Globus pallidus (tissue), 1 donor: Measurements from ENCODE around the gene MYBPH.

ENCODE experiments used
- DNase-seq: peaks from one replicate; pipeline ENCODE4 v3.0.0-alpha.2; 2015; ENCODE audit warnings: low spot score

MYBPH gene, protein sequence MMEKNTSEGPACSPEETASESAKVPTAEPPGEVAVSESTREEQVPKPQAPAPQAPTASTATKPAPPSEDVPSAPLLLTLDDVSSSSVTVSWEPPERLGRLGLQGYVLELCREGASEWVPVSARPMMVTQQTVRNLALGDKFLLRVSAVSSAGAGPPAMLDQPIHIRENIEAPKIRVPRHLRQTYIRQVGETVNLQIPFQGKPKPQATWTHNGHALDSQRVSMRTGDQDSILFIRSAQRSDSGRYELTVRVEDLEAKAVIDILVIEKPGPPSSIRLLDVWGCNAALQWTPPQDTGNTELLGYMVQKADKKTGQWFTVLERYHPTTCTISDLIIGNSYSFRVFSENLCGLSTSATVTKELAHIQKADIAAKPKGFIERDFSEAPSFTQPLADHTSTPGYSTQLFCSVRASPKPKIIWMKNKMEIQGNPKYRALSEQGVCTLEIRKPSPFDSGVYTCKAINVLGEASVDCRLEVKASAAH

DNA sequence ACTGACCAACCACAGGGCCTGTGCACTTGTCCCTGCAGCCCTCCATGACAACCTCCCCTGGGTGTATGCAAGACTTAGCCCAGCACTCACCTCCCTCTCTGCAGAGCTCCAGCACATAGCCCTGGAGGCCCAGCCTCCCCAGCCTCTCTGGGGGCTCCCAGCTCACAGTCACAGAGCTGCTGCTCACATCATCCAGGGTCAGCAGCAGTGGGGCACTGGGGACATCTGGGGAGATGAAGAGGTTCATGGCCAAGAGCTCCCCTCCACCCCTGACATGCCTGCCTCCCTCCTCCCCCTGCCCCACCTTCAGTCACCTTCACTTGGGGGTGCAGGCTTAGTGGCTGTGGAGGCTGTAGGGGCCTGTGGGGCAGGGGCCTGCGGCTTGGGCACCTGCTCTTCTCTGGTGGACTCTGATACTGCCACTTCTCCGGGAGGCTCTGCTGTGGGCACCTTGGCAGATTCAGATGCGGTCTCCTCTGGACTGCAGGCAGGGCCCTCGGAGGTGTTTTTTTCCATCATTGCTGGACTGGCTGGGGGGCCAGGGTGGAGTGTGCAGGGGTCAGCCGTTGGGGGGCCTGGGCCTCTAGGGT, at the start of gene MYBPH:
Gene MYBPH, minus strand, starts transcription at position 590 of the 590 bp plus-strand sequence. Its CDS starts 71 bp downstream, at position 519.
- DNase-seq: no peak

DNA sequence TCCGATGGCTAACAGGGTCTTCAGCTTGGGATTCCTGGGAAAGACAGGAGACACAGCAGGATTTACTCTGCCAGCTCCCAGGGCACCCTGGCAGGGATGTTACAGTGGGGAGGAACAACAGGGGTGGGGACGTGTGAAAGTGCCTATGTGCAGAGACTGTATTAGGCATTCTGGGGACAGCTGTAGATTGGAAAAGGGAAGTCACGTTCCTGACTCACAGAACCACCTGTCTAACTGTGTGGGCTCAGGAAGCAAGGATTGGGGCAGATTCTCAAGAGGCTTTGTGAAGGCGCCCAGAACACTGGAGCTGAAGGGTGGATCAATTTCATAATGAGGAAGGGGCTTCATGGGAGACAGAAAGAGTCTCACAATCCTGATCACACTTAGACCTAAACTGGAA, 49.4 kb upstream of the MYBPH start:
- no peak for DNase-seq

DNA sequence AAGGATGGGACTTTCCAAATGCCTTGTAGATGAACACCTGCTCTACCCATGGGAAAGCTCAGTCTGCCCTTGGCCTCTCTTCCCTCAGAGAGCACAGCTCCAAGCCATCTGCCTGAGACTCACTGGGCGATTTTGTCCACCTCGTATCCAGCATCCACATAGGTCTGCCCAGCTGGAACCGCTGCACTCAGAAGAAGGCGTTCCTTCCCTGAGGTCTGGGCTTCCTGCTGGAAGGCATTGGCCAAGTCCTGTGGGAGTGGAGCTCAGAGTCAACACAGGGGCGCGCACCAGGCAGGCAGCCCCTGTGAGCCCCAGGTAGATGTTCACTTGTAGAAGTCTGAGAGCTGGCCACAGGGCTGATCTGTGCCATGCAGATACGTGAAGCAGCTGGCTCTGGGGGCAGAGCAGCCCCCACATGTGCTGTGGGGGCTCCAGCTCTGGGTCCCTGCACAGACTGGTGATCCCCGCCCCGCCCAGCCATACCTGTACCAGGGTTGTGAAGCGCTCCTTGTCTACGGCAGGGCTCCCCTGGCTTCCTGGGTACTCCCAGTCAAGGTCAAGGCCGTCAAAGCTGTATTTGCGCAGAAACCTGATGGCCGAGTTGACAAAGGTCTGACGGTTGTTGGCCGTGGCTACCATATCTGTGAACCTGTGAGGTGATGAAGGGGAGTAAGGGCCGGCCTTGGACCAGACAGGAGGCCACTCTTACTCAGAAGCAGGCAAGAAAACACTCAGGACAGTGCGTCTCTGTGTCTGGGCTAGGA, 47.6 kb upstream of the MYBPH start:
- no peak for DNase-seq

DNA sequence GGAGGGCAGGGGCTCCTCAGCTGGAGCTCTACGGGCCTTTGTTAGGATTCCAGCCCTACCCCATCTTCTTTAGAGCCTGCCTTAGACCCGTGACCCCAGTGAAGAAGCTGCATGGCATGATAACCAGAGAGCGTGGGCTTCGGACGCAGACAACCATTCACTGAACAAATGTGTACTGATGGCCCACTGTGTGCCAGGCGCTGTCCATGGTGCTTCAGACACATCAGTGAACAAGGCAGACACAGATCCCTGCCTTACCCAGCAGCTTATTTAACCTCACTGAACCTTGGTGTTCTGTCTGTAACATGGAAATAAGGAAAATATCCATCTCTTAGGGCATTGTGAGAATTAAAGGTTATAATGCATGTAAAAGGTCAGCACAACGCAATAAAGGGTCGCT, 44.3 kb upstream of the MYBPH start:
- no peak for DNase-seq

DNA sequence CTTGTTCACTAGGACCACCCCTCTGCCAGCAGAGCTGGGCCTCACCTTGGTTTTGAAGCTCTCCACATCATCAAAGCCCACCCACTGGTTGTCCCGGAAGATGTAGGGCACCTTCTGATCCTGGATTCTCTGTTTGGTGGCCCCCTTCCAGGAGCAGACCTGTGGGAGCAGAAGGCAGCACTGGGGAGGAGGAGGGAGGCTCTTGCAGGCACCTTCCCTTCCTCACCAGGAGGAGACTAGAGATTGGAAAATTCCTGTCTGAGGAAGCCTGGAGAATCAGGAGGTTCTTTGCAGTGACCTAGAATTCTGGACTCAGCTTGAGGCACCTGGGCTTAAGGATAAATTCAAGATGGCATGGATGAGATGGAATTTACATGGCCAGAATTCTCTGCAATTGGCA, 43.5 kb upstream of the MYBPH start:
- no peak for DNase-seq

DNA sequence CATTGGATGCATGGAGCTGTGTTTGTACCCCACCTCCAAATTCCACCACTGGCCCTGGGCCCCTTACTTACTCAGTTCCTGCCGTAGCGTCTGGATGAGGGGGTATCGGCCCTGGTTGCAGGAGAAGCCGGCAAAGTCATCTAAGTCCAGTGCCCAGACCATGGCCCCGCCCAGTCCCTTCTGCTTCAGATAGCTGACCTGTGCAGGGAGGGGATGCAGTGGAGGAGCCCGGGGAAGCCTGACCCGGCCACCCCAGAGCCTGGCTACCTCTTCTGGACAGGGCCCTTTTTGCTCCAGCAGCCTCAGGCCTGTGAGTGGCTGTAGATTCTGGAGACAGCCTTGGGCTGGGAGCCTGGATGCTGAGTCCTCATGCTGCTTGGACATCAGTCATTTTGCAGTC, 42.0 kb upstream of the MYBPH start:
- no peak for DNase-seq

DNA sequence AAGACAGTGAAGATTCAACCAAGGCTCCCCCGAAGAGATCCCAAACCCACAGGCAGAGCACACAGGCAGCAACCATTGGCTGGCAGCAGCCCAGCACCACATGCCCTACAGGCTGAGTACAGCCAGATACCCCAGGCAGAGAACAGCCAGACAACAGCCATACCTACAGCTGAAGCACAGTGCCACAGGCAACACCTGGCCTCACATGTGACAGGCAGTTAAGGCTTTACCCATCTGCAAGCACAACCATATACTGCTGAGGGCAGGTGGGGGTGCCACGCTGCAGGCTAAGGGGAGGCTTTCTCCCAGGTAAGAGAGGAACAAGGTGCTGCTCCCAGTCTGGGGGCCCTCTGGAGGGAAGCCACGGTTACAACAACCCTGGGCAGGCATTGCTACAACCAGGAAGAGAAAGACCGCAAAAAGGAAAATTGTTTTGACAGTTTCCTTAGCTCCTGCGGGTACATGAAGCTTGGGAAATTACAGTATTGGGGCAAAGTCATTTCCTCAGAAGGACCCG, 41.6 kb upstream of the MYBPH start:
- DNase-seq: no peak

DNA sequence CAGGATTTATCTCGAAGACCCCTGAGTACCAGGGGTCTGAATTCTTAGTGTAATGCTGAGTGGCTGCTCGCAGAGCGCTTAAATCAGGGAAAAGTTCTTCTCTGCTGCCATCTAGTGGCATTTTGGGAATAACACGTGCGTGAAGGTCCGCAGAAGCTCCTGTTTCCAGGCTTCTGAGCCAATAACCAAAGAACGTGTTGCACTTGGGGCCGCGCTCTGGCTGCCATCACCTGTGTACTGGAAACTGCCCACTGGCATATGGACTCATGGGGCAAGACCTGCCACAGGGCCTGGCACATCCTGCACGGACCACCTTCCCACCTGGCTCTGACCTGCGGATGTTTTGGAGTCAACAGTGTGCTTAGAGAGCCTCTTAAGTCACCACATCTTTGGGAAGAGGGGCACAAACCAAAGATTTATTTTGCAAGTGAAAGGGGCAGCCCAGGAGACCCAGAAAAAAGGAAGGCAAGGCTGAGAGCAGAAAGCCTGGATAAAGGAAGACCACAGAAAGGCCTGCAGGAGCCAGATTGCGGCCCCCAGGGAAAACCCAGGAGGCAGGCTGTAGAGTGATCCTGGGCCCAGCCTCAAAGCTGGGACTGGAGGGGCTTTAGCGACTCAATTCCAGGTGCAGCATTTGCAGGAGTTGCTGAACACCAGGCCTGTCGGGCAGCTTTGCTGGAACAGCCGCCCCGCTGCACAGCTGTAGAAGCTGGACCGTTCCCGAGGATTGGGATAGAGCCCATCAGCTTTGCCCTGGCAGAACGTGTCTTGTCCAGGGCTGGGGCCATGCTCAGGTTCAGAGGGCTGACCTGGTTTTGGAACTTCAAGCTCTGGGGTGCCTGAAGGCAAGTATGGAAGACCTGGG, 40.9 kb upstream of the MYBPH start:
- peak; percentile 65 for DNase-seq

DNA sequence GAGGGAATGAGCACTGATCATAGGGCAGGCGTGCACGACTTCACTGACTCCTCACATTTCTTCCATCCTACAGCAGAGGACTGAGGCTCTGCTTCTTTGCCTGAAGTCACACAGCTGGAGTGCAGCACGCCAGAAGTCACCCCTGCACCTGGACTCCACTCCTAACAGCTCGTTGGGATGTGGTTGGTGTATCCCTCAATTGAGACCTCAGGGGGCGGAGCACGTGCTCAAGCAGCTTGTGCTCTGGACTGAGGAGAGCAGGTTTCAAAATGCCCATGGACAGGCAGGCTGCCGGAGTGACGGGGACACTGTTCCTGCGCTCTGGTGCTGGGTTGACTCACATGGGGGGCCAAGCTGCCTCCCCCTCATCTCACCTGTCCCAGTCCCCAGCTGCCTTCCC, 39.9 kb upstream of the MYBPH start:
- DNase-seq: no peak

DNA sequence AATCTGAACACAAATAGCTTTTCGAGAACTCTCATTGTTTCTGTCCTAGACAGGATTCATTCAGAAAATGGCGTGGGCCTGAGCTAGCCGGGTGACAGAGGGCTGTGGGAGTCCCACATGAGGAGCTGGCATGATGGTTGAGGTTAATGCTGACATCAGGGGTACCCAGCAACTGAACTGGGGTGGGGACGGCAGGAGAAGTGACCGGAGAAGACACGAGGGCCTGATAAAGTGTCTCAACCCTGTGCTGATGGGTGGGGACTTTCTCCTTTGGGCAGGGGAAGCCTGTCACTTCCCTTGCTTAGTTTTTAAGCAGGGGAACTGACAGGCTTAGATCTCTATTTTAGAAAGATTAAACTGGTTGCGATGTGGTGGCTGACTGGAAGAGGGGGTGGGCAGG, 39.2 kb upstream of the MYBPH start:
- DNase-seq: no peak

DNA sequence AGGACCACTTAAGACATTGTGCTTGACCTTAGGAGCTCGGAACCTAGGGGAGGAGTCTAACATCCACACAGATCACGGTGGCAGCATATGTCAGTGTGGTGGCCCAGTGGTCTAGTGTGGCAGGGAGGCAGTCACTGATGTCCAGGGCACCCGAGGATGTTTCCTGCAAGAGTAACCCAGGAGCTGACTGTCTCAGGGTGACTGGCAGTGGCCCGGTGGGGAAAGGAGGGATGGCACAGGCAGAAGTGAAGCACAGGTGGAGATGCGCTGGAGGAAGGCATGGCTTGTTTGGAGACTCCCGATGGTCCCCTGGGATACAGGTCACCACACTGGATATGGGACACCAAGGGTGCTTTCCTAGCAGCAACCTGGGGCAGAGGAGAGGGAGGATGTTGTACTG, 37.5 kb upstream of the MYBPH start:
- DNase-seq: no peak

DNA sequence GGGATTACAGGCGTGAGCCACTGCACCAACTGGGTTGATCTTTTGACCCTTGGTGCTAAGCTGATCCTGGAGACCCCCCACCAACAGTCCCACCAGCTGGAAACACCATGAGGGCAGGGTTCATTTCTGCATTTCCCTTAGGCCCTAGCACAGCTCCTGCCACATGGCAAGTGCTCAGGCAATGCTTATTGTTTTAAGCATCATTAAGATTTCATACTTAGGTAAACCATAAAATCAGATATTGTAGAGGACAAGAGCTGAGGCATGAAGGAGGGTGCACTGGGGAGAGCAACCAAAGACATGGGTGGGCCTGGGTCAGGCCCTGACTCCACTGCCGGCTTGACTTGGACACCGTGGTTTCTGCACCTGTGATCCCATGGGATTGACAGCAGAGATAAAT, 36.2 kb upstream of the MYBPH start:
- no peak for DNase-seq

DNA sequence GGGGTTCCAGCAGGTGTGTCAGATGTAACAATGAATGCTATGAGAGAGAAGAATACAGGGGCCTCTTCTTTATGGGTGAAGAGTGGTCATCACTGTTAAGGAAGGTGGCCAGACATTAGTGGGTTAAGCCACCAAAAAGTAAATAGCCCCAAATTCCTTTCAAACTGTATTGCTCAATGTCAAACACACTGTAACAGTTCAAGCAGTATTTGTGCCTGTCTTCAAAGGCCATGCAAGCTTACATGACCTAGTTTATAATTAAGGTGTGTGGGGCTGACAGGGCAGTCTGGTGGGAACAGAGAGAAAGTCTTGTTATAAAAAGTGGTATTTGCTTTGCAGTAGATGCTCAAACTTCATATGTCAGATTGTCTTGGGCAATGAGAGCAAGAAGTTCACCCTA, 35.4 kb upstream of the MYBPH start:
- no peak for DNase-seq

DNA sequence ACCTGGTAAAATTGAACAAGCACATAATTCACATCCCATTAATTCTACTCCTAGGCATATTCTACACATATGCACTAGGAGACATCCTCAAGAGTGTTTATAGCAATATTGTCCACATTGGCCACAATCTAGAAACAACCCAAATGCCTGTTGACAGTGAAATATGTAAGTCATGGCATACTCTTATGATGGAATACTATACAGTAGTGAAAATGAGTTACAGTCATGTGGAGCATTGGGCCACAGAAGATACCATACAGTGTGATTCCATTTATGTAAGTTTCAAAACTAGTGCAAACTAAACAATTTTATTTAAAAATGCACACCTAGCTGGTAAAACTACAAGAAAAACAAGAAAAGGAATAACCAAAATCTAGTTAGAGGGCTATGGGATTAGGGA, 34.7 kb upstream of the MYBPH start:
- DNase-seq: no peak

DNA sequence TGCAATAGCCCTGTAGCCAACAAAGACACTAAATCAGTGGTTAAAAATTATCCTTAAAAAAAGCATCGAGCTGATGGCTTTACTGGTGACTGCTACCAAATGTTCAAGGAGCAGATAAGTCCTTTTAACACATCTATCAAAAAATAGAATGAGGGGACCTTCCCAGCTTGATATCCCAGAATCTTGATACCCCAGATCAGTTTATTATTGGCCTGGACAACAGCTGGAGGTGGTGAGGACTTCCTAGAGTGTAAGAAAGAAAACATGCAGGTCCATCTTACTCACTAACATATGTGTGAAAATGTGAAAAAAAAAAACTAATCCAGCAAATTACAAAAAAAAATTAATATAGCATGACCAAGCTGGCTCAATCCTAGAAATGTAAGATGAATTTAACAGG, 32.6 kb upstream of the MYBPH start:
- no peak for DNase-seq

DNA sequence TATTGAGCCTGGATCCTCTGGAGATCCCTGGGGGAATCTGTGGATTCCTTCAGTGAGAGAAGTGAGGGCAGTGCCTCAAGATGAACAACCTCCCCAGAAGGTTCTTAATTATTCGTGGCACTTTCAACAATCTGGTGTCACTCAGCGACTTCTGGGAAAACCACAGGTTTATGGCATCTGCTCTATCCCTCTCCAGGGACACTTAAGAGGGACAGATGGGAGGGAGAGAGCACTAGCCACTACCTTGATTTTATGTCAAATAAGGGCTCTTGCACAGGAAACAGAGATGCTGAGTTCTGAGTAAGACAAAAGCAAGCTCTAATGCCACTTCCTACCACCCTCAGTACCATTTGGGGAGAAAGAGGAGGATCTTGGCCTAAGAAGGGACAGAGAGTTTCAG, 32.1 kb upstream of the MYBPH start:
- DNase-seq: no peak

DNA sequence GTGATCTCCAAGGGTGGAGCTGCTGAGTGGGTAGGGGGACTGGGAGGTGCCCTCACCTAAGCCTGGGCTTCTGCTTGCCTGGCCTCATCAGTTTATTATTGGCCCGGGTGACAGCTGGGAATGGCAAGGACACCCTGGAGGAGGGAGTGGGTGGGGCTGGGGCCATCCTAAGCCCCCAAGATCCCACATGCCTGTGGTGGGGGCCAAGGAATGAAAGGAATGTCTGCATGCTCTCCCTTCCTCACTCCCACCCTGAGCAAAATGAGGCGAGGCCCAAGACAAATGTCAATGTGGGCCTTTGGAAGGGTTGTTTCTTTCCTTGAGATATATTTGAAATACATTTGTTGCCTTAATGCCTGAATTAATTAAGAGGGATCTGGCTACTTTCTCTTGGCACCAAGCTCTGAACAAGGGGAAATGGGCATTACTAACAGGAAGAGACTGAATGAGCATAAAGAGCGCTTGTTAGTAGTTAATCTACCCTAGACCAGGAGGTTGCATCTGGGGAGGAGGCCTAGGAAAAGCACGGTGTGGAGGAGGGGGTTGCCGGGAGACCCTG, 30.6 kb upstream of the MYBPH start:
- no peak for DNase-seq

DNA sequence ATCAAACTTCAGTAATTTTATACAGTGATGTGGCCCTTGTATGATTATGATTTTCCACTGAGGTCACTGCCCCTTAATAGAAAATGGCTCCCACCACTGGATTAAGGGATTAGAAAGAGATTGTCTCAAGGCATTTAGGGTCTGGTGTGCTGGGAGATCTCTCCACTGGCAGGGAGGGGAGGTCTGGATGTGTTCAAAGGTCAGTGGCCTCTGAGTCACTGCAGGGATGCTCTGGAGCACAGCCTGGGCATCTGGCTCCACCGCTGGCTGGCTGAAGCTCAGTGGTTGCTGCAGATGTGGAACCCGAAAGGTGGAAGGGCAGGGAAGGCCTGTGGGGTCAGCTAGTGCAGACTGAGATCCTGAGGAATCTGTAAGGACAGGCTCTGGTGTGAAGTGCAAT, 29.1 kb upstream of the MYBPH start:
- DNase-seq: no peak

DNA sequence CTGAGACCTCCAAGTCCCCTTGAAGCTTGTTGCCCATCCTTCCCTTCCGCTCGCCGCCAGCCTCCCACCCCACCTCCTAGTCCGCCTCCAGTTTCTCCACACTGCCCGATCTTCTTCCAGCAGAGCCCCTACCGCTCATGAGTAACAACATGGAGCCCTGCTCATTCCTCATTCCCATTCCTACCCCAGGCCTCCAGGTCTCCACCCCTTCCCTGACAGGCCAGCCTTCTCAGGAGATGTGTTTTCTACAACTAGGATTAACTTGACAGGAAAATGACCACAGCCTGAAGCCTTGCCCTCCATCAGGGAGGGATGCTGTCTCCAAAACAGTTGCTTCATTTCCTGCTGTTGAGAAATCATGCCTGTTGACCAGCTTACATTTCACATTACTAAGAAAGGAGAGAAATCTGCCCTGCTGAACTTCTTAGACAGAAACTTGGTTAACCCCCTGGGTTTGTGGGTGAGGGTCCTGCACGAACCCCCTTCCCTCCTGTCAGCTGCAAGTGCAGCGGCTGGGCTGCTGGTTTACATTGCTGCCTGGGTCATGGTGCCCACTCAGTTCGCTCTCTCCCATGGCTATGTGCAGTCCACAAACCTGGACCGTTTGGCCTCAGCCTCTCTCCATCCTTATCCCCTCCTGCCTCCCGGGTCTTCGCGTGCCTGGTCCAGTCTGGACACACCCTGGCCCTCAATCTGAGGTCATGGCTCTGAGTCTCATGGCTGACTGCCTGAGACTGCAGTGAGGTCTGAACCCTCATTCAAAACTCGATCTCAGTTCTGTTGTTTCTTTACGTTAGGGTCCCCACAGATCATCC, 27.0 kb upstream of the MYBPH start:
- no peak for DNase-seq

DNA sequence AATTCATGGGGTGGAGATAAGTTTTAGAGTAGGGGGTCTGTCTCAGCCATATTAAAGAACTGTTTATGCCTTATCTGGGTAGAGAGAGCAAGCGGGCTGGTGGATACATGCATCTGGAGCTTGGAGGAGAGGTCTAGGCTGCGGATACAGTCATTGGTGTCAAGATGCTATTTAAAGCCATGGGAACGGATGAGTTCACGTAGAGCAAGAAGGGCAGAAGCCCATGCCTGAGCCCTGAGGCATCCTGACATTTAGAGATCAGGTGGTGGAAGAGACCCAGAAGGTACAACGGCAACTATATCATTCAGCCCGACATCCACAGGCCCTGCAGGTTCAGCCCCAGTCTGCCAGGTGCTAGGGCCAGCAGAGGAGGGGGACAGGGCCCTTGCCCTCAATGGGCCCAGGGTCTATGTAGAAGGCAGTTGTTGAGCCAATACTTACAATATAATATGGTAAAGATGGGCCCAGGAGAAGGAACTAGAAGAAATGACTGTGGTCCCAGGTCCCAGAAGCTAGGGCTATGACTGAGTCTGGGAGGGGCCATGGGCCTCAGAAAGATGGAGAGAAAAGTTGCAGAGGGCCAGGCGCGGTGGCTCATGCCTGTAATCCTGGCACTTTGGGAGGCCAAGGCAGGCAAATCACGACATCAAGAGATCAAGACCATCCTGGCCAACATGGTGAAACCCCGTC, 26.0 kb upstream of the MYBPH start:
- DNase-seq: no peak
